NB4 (cell line): ENCODE measurements around the gene DCTD.

Source experiments
- MYC ChIP-seq: IDR thresholded peaks from 2 replicates; pipeline ENCODE4 v1.6.1; 2011; ENCODE audit warnings: low read depth, low read length
- POLR2A ChIP-seq: IDR thresholded peaks from 2 replicates; pipeline ENCODE4 v1.6.1; 2011; ENCODE audit warnings: mild to moderate bottlenecking; ENCODE audit not compliant: insufficient read length; ENCODE audit errors: extremely low read depth
- TF ChIP-seq, protein P1 (sequence below): IDR thresholded peaks from one replicate; pipeline ENCODE4 v1.5.1; 2012; ENCODE audit warnings: low read depth, low read length
- TF ChIP-seq, protein P2 (sequence below): IDR thresholded peaks from 2 replicates; pipeline ENCODE4 v1.6.1; 2011; ENCODE audit warnings: low read depth, low read length

DNA sequence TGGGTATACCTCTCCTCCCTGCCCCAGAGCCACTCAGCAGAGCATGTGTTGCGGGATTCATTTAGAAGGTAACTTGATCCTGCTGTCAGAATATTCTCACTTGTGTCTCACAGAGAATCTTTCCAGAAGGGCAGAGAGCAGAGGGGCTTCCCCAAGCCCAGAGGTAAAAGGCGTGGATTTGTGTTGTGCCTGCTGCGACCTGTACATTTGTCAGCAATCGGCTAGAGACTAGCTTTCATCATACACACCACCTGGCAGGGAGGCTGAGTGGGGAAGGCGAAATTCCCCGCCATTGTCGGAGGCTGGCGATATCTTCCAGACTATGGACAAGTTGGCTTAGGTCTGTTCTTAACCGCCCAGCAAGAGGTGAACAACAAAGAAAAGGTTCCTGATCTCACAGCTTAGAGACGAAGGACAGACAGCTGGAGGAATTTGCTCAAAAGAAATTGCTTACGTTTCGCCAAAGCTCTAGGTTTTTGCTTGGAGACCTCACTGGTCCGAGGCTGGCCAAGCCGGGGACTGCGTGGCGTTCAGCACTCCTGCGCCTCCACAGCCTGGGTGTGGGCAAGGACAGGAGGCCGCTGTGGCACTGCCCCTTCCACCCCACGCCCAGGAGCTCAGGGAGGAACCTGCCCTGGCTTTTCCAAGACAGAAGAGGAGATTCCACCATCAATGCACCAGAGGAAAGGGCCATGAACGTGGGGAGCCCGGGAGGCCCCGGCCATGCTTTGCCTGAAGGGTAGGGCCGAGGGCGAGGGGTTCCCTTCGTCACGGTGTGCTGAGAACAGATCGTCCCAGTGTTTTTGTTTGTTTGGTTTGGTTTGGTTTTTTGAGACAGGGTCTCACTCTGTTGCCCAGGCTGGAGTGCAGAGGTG is 69.4 kb downstream of the DCTD start:
- TF ChIP-seq POLR2A (no peak), MYC (no peak)
- TF ChIP-seq, protein P1, sequence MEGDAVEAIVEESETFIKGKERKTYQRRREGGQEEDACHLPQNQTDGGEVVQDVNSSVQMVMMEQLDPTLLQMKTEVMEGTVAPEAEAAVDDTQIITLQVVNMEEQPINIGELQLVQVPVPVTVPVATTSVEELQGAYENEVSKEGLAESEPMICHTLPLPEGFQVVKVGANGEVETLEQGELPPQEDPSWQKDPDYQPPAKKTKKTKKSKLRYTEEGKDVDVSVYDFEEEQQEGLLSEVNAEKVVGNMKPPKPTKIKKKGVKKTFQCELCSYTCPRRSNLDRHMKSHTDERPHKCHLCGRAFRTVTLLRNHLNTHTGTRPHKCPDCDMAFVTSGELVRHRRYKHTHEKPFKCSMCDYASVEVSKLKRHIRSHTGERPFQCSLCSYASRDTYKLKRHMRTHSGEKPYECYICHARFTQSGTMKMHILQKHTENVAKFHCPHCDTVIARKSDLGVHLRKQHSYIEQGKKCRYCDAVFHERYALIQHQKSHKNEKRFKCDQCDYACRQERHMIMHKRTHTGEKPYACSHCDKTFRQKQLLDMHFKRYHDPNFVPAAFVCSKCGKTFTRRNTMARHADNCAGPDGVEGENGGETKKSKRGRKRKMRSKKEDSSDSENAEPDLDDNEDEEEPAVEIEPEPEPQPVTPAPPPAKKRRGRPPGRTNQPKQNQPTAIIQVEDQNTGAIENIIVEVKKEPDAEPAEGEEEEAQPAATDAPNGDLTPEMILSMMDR: no peak
- TF ChIP-seq, protein P2, sequence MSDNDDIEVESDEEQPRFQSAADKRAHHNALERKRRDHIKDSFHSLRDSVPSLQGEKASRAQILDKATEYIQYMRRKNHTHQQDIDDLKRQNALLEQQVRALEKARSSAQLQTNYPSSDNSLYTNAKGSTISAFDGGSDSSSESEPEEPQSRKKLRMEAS: no peak
